Activated naive CD8-positive, alpha-beta T cell treated with anti-CD3 and anti-CD28 coated beads, Interleukin-2, amount 10 ng/mL, durations not matched to agents 7 days and 5 days (primary cell): Measurements from ENCODE around the gene SORBS2. TPM values are rescaled to one million over a fixed set of nuclear protein-coding genes. Genes with fewer than 3 reads are reported as not detected.

Source experiments
- ATAC-seq: fragments of 150-1000 bp; cut with Tn5 transposase; one replicate; pipeline ENCODE4 v1.10.0; 2021; ENCODE audit warnings: low read depth, moderate library complexity
- POLR2A ChIA-PET: fragments of 350-600 bp; sonication (Branson Sonifier 250); formaldehyde crosslinking; loops from one replicate; lab custom pipeline; 2021; ENCODE audit warnings: antibody characterized with exemption; lab: Charles Lee
- DNase-seq: peaks from one replicate; pipeline ENCODE4 v3.0.0; 2021
- H3K27ac Mint-ChIP-seq: one replicate; pipeline ENCODE4 v1.8.0; 2022; ENCODE audit warnings: mild to moderate bottlenecking, mixed read lengths
- H3K27me3 Mint-ChIP-seq: one replicate; pipeline ENCODE4 v1.8.0; 2022; ENCODE audit warnings: mild to moderate bottlenecking, moderate library complexity, mixed read lengths
- H3K36me3 Mint-ChIP-seq: one replicate; pipeline ENCODE4 v1.8.0; 2021; ENCODE audit warnings: mild to moderate bottlenecking, mixed read lengths
- H3K4me1 Mint-ChIP-seq: one replicate; pipeline ENCODE4 v1.8.0; 2021; ENCODE audit warnings: mixed read lengths
- H3K4me3 Mint-ChIP-seq: one replicate; pipeline ENCODE4 v1.8.0; 2022; ENCODE audit warnings: mild to moderate bottlenecking, moderate library complexity, mixed read lengths
- H3K9me3 Mint-ChIP-seq: one replicate; pipeline ENCODE4 v1.8.0; 2021; ENCODE audit warnings: mixed read lengths
- total RNA-seq, 2 experiments: library from RNA; stranded (reverse); gene quantifications; one replicate each; pipeline ENCODE4 v1.2.3, GENCODE V29; 2021

Gene SORBS2
- total RNA-seq, 2 experiments from 2014 or later, result not detected

DNA sequence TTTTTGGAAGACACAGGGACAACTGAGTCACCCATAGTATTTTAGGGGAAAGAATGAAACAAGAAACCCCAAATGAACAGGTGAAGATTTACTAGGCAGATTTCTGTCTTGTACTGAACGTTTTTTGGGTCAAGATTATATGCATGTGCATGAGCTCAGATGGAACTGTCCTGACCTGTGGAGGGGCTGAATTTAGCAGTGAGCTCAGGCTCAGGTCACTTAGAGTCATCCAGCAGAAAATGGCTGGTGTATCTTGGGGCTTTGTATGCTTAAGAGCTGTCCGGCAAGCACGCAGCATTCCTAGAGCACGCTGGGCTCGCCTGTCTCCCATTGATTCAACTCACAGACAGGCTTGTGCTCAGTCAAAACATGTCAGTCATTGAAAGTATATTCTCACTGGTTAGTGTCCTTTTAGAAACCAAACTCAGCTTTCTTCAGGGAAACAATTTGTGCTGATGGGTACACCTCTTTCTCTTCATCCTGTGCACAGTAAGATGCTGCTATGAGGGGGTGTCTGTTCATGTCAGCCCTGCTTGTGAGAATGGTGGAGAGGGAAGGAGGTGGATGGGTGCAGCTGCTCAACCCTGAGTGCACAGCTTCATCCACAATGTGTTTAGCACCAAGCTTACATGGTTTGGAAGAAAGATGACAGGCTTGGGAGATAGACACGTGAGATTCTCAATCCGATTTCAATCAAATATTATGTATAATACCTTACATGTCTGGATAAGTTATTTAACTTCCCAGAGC, 229.2 kb downstream of the SORBS2 start:
- no peak overlapping the region for H3K4me3 Mint-ChIP-seq
- H3K4me1 Mint-ChIP-seq, result peaks cover 9% of the 10 kb centered on the region
- no peak for ATAC-seq
- POLR2A ChIA-PET, result no interaction called here
- no peak overlapping the region for H3K27ac Mint-ChIP-seq
- H3K36me3 Mint-ChIP-seq, result peaks cover 2% of the 10 kb centered on the region
- H3K9me3 Mint-ChIP-seq, result peaks cover 4% of the 10 kb centered on the region
- no peak for DNase-seq
- H3K27me3 Mint-ChIP-seq, result peaks cover 34% of the 10 kb centered on the region

DNA sequence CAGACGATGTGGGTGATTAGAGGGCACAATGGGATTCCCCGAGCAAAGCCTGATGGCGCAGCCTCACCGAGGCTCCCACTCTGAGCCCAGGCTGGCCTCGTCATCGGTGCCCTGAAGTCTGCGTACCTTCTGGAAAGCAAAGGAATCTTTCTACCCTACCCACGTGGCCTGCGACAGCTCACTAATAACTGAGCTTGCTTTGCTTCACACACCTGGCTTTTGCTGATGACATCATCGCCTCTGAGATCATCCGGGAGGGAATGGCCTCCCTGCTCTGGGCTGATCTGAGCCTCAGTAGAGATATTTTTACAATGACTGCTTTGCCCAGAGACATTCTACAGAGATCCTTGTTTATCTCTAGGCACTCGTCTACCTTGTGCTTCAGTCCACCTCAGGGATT, 231.3 kb downstream of the SORBS2 start:
- no peaks in the 10 kb centered on the region for H3K9me3 Mint-ChIP-seq
- H3K27ac Mint-ChIP-seq, result no peak overlapping the region
- no peak overlapping the region for H3K4me3 Mint-ChIP-seq
- POLR2A ChIA-PET, result no interaction called here
- DNase-seq, result no peak
- H3K27me3 Mint-ChIP-seq, result peaks cover 17% of the 10 kb centered on the region
- no peaks in the 10 kb centered on the region for H3K36me3 Mint-ChIP-seq
- no peak for ATAC-seq
- no peaks in the 10 kb centered on the region for H3K4me1 Mint-ChIP-seq

DNA sequence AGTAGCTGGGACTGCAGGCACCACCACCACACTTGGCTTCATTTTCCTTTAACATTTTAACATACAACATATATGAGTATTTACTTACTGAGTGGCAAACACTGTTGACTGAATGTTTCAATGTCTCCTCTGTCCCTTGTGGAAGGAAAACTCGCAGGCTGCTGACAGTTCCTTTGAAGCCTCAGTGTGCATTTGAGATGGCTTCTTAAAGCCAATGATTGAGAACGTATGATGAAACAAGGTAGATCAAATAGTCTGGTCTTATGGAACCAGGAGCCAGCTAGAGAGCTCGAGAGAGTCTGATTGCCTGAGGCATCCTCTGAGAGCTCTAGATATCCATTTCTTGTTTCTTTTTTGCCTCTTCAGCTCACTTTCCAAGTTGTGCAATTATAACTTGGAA, 233.7 kb downstream of the SORBS2 start:
- H3K36me3 Mint-ChIP-seq, result no peaks in the 10 kb centered on the region
- no peak overlapping the region for H3K4me3 Mint-ChIP-seq
- H3K4me1 Mint-ChIP-seq, result no peaks in the 10 kb centered on the region
- ATAC-seq (no peak), DNase-seq (no peak)
- H3K9me3 Mint-ChIP-seq, result no peaks in the 10 kb centered on the region
- peaks cover 4% of the 10 kb centered on the region for H3K27me3 Mint-ChIP-seq
- H3K27ac Mint-ChIP-seq, result no peak overlapping the region
- POLR2A ChIA-PET, result no interaction called here

DNA sequence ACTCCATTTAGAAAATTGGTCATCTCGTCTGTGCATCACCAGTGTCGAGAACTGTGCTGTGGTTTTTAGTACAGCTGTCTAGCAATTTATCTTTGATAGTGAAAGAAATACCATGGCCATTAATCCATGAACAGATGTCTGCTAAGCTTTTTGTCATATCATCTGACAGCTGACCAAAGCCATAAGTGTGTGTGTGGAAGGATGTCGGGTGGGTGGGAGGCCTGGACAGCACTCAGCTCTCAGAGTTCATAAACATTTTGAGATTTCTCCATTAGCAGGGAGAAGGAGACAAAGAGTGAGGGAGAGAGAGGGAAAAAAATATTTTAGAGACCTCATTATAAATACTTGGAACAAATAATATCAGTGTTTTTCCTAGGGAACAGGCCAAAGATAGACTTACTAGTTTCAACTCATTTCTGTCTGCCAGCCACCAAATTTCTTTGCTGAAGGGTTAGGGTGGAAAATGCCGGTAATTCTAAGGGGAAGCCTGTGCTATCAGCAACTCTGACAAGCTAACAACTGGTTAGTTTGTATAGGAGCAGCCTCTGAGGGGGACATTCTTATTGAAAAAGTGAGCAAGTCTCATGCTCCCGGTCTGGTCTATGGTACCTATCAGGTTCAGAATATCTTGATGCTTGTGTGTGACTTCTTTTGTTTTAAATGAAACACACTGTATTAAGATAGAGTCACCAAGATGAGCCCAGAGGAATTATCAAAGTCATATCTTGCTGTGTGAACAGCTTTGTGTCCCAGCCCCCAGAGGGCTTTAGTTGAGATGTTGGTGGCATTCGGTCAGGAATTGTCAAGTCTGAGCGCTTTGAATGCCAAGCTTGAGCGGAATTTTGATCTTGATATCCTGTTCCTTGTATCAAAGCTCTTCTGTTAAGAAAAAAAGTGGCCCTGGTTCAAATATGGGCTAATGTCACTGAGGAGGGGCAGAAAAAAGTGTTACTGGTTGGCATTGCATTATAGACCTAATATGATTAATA, 234.7 kb downstream of the SORBS2 start:
- POLR2A ChIA-PET, result no interaction called here
- Mint-ChIP-seq H3K4me3 (no peak overlapping the region), H3K36me3 (no peaks in the 10 kb centered on the region), H3K9me3 (no peaks in the 10 kb centered on the region), H3K27me3 (peaks cover 4% of the 10 kb centered on the region), H3K4me1 (no peaks in the 10 kb centered on the region), H3K27ac (no peak overlapping the region)
- DNase-seq, result no peak
- ATAC-seq, result no peak

DNA sequence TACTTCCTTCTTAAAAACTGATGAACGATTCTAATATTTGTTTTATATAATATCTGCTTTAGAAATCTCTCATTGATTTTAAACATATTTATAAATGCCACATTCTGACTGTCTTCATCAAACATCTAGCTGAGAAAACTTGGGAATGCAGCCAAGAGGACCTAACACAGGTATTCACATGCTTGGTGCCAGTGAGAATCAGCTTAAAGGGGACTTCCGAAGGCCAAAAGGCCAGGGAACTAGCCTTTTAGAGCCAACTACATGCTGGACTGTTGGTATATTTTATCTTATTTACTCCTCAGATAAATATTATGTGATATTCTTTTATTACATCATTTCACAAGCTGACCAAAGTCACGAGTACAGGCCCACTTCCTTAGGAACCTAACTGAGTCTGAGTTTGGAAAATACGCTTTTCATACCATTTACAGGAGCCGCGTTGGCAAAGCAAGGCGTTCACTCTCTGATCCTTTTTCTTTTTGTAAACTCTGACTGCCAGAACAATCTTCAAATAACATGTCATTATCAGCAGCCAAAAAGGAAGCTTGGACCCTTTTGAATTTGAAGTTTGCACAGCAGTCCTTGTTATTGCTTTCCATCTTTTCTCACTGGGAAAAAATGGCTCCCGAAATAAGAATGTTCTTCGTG, 235.6 kb downstream of the SORBS2 start:
- H3K4me3 Mint-ChIP-seq, result no peak overlapping the region
- no peak for ATAC-seq
- POLR2A ChIA-PET, result no interaction called here
- DNase-seq, result no peak
- H3K27me3 Mint-ChIP-seq, result peaks cover 4% of the 10 kb centered on the region
- H3K27ac Mint-ChIP-seq, result no peak overlapping the region
- H3K36me3 Mint-ChIP-seq, result no peaks in the 10 kb centered on the region
- no peaks in the 10 kb centered on the region for H3K9me3 Mint-ChIP-seq
- no peaks in the 10 kb centered on the region for H3K4me1 Mint-ChIP-seq

DNA sequence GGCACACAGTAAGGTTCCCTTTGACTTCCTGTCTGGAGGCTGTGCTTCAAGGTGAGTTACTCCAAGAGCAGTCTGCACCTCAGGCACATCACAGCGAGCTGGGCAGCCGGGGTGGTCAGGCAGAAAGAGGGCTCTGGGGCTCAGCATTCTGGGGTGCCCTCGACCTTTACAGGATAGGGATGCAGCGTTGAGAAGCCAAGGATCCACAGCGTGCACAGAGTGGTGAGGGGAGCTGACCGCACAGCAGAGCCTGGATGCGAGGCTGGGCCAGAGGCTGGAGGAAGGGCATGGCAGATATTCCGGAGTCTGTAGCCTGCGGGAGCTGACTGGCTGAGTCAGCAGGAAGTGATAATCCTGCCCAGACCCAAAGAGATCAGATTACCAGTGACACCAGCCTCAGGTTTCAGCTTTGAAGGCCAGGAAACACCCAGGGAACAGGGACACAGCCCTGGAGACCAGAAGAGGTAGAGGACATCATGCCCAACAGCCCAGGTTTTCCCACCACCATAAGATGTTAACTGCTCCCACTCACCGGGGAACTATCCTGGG, 238.3 kb downstream of the SORBS2 start:
- Mint-ChIP-seq H3K4me1 (no peaks in the 10 kb centered on the region), H3K27ac (no peak overlapping the region), H3K9me3 (no peaks in the 10 kb centered on the region), H3K27me3 (peaks cover 3% of the 10 kb centered on the region), H3K4me3 (no peak overlapping the region), H3K36me3 (no peaks in the 10 kb centered on the region)
- DNase-seq, result no peak
- POLR2A ChIA-PET, result no interaction called here
- no peak for ATAC-seq

DNA sequence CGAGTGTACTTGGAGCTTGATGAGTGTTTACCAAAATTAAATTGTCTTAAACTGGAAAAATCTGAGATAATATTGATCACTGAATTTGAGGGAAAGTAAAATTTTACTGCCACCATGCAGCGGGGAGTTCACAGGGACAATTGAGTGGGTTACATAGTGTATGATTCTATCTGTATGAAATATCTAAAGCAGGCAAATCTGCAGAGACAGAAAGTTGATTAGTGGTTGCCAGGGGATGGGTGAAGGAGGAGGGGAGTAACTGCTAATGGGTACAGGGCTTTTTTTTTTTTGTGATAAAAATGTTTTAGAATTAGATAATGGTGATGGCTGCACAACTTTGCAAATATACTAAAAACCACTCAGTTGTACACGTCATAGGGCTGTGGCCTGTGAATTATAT, 241.3 kb downstream of the SORBS2 start:
- DNase-seq (no peak), ATAC-seq (no peak)
- POLR2A ChIA-PET, result no interaction called here
- Mint-ChIP-seq H3K4me3 (no peak overlapping the region), H3K36me3 (no peaks in the 10 kb centered on the region), H3K27me3 (no peaks in the 10 kb centered on the region), H3K4me1 (no peaks in the 10 kb centered on the region), H3K9me3 (no peaks in the 10 kb centered on the region), H3K27ac (no peak overlapping the region)

DNA sequence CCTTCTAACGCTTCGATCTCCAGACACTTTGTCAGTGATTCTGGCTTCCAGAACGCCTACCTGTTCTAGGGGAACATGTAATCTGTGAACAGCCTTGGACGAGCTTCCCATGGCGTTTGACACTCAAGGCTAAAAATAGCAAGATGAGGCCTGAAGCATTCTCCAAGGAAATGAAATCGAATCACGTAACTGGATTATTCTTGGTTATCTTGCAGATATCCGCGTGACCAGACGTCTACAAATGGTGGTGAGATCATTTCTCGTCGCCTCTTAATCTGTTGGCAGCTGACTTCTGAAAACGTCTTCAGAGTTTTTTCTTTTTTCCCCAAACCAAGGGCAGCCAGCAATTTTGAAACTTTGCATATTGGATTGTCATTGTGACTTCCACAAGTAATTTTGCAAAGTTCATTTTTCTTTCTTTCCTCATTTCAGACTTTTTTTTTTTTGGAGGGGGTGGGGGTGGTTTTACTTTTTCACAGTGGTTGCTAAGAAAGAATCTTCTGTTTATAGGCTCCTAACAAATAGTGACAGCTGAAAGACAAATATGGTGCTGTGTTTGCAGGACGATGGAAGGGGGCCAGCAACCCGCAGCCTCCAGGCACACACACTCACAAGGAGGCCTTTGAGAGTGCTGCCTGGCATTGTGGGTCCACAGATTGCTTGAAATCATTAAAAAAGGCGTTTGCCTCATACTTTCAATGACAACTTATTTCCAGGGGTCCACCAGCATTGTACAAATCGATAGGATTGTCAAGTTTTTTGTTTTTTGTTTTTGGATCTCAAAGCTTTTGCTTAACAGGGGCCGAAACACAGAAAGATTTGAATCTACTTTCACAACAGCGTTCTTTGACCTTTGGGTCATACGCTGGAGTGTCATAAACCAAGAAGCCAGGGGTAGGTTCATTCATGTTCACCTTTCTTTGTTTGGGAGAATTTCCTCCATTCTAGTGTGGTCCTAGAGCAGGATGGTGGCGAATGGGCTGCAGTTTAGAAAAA, 244.3 kb downstream of the SORBS2 start:
- DNase-seq (no peak), ATAC-seq (no peak)
- Mint-ChIP-seq H3K4me3 (no peak overlapping the region), H3K4me1 (no peaks in the 10 kb centered on the region), H3K27me3 (peaks cover 8% of the 10 kb centered on the region), H3K9me3 (peaks cover 2% of the 10 kb centered on the region), H3K27ac (no peak overlapping the region), H3K36me3 (no peaks in the 10 kb centered on the region)
- POLR2A ChIA-PET, result no interaction called here

DNA sequence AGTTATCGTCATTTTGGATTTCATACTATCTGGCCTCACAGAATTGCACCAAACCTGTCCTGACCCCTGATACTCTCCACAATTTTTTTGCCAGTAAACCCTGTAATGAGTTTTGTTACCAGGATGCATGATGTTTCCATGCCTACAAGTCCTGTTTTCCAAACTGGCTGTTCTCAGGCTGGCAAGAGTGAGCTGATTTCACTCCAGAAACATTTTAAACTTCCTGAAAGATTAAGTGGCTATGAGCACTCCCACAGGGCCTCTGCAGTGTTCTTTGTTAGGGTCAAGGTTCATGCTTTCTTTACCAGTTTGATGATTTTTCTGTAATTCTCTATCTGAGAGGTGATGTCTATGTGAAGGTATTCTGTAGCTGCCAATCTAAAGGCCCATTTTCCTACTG, 245.0 kb downstream of the SORBS2 start:
- H3K36me3 Mint-ChIP-seq, result no peaks in the 10 kb centered on the region
- POLR2A ChIA-PET, result no interaction called here
- H3K4me1 Mint-ChIP-seq, result no peaks in the 10 kb centered on the region

DNA sequence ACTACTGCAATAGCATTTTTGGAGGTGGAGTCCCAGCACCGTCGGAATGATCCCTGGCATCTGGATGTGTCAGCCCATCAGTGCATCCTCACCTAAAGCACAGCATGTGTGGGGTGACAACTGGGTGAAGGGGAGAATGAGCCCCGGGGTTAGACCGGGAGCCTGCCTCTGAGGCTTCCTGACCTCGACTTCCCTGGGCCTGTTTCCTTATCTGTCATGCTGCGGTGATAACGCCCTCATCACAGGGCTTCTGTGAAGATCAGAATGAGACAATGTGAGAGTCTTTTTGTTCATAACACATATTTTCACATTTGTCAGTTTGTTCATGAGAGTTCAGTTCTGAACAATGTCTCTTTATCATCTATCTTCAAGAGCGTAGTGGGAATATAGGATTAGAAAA, 245.6 kb downstream of the SORBS2 start:
- Mint-ChIP-seq H3K9me3 (peaks cover 3% of the 10 kb centered on the region), H3K27me3 (peaks cover 11% of the 10 kb centered on the region), H3K36me3 (no peaks in the 10 kb centered on the region), H3K4me3 (no peak overlapping the region), H3K27ac (no peak overlapping the region), H3K4me1 (no peaks in the 10 kb centered on the region)
- POLR2A ChIA-PET, result no interaction called here
- DNase-seq (no peak), ATAC-seq (no peak)

More for the DNA sequence above, 245.0 kb downstream of the SORBS2 start:
- no peak overlapping the region for H3K4me3 Mint-ChIP-seq
- DNase-seq (no peak), ATAC-seq (no peak)
- no peak overlapping the region for H3K27ac Mint-ChIP-seq
- peaks cover 8% of the 10 kb centered on the region for H3K27me3 Mint-ChIP-seq
- peaks cover 3% of the 10 kb centered on the region for H3K9me3 Mint-ChIP-seq

DNA sequence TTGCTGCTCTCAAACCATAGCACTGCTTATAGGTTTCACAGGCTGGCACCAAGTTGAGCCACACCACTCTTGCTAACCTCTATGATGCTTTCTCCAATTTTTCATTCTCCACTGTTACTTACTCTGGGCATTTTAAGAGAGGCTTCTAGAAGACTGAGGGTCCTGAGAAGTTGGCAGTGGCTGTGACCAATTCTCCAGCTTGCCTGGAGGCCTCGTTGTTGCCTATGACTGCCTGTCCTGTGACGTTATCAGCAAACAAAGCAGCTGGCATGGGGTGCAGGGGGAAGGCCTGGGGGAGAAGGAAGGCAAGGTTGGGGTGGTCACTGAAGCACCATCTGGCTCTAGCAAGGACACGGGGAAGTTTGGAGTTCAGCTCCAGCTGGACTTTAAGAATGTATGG, 246.3 kb downstream of the SORBS2 start:
- POLR2A ChIA-PET, result no interaction called here
- Mint-ChIP-seq H3K4me3 (no peak overlapping the region), H3K27me3 (peaks cover 11% of the 10 kb centered on the region), H3K9me3 (peaks cover 3% of the 10 kb centered on the region), H3K27ac (no peak overlapping the region), H3K4me1 (no peaks in the 10 kb centered on the region), H3K36me3 (no peaks in the 10 kb centered on the region)
- ATAC-seq (no peak), DNase-seq (no peak)

DNA sequence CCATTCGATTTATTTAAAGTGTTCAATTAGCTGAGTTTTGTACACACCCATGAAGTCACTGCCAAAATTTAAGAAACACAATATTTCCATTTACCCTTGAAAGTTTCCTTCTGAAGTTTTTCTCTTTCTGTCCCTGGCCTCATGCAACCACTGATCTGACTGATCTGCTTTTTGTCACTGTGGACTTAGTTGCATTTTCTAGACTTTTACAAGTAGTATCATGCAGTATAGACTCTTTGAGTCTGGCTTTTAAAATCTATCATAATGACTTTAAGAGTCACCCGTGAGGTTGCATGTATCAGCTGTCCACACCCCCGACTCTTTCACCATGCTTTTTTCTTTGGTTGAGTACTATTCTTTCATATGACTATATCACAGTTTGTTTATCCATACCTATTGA, 247.6 kb downstream of the SORBS2 start:
- POLR2A ChIA-PET, result no interaction called here
- no peak overlapping the region for H3K27ac Mint-ChIP-seq
- H3K36me3 Mint-ChIP-seq, result no peaks in the 10 kb centered on the region
- DNase-seq, result no peak
- H3K27me3 Mint-ChIP-seq, result peaks cover 12% of the 10 kb centered on the region
- peaks cover 3% of the 10 kb centered on the region for H3K9me3 Mint-ChIP-seq
- no peaks in the 10 kb centered on the region for H3K4me1 Mint-ChIP-seq
- ATAC-seq, result no peak
- H3K4me3 Mint-ChIP-seq, result no peak overlapping the region
